GM19468 (cell line): Measurements from ENCODE around the gene ENPP7.
"Not testable (repeated sequence)": the region's sequence is repeated elsewhere in the genome, so short reads cannot be mapped to it uniquely, and the experiment has no call there.

Experiments
- ATAC-seq: cut with Tn5 transposase; IDR thresholded peaks from one replicate; pipeline ENCODE4 v1.9.1; 2021; ENCODE audit warnings: mild to moderate bottlenecking, moderate library complexity, moderate number of reproducible peaks; ENCODE audit not compliant: unreplicated experiment; ENCODE audit errors: extremely low read depth

ENPP7 gene

DNA sequence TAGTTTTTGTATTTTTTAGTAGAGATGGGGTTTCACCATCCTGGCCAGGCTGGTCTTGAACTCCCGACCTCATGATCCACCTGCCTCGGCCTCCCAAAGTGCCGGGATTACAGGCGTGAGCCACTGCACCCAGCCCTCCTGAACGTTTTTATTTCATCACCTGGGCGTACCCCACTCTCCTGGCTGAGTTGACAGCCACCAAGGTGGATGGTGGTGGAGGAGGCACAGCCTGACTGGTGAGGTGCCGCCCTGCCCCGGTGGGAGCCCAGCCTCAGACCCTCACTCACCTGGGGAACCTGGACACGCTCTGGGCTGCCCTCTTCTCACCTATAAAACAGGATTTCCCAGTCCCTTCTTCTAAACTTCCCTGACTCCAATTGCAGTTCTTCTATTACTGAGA lies 42.0 kb downstream of the ENPP7 start:
- ATAC-seq, result not testable (repeated sequence)

DNA sequence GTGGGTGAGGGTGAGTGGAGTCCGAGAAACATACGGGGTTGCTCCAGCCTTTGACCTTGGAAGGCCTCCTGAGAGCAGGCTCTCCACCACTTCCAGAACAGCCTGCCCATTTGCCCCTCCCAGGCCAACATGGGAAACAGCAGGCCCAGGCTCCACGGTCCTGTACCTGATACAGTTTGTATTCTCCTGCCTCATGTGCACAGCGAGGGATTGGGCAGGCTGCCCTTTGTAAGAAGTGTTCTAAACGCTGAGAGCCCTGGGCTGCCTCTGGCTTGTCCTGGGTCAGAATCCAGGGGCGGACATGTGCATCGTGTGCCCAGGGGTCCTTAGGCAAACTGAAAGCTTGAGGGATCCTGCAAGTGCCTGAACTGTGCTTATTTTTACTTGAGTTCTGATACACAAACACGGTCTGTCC lies 43.8 kb downstream of the ENPP7 start:
- ATAC-seq, result no peak

DNA sequence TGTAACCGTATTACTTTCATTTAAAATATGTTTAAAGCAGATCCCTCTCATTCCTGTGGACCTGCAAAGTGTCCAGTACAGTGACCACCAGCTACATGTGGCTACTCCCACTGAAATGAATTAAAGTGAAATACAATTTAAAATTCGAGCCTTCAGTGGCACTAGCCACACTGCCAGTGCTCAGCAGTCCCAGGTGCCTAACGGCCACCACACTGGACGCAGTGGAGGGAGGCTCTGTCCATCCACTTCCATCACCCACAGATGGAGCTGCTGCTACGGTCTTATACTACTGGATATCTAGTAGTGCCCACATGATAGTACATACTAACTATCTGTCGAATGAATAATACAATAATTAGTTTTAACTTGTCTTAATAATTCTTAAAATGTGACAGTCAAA lies 44.9 kb downstream of the ENPP7 start:
- ATAC-seq, result no peak

DNA sequence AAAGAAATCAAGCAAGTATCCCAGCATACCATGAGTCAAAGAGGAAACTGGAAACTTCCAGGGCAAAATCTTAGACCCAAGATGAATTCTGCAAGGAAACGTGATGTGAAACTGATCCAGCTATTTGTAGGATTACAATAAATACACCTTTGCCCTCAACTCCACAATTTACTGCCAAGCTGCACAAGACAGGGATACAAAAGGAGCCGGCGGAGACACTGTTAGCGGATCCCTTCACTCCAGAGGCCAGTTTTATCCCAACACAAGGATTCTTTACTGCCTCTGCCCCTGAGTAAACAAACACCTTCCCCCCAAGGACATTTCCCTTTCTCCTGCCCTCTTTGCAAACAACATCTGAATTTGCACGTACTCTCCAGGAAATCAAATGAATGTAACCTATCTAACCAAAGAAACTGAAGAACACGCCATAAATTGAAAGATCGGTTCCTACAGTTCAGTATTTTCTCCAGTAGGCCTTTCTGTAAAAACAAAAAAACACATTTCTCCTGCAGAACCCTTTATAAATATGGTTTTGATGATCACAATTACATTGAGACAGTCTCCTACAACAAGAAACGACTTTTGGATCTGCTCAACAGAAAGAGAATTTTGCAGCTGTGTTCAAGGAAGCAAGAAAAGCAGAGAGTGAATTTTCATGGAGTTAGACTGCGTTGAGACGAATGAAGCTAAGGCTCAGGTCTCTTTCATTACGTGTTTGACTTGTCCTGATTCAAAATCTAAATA lies 45.8 kb downstream of the ENPP7 start:
- no peak for ATAC-seq

DNA sequence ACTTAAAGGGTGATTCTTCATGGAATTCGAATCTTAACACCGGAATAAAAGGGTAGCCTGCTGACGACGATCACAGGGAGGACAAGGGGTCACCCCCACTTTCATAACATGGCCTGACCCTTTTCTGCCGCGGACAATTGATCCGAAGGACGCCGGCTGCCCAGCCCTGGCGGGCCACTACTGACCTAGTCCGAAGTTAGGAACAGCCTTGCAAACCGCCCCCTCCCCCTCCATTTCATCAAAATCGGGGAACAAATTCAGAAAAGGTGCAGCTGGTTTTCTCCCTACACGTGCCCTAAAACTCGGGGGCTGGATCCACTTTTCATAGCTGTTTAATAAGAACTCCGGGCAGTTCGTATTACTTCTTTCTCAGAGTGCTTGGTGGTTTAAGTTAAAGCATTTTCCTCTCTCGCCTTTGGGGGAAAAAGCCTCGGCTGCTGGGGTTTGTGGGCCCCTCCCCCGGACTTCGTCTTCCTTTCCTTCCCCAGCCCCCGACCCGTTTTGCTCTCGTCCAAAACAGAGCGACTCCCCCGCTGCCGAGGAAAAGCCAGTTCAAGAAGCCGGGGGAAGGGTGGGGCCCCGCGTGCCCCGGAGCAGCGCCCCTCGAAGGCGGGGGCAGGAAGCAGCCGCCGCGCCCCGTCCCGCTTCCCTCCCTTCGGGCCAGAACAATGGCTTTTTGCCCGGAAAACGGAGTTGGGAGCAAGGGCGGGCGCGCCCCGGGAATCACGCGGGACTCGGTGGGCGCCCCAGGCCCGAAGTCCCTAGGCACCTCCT lies 46.6 kb downstream of the ENPP7 start:
- no peak for ATAC-seq

DNA sequence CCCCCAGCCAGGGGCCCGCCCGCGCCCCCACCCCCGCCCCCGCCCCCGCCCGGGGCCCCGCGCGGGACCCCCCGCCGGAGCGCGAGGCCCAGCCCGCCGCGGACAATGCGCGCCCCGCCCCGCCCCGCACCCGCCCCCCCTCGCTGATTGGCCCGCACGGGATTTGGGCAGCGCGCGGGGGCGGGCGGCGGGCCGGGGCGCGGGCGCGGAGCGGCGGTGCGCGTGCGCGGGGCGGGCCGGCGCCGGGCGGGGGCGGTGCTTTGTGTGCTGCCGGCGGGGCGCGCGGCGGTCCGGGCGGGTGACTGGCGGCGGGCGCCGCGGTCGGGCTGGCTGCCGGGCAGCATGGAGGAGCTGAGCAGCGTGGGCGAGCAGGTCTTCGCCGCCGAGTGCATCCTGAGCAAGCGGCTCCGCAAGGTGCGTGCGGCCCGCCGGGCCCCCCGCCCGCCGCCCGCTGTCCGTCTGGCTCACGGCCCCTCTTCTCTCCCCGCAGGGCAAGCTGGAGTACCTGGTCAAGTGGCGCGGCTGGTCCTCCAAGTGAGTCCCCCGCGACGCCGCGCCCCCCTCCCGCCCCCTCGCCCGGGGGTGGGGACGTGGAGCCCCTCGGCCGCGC lies 47.3 kb downstream of the ENPP7 start, which contains the start of gene CBX2:
TSS of gene CBX2 (plus strand) at position 255 of the 610 bp plus-strand sequence. CDS start at position 343, 88 bp downstream.
- ATAC-seq, result peak; percentile 41

DNA sequence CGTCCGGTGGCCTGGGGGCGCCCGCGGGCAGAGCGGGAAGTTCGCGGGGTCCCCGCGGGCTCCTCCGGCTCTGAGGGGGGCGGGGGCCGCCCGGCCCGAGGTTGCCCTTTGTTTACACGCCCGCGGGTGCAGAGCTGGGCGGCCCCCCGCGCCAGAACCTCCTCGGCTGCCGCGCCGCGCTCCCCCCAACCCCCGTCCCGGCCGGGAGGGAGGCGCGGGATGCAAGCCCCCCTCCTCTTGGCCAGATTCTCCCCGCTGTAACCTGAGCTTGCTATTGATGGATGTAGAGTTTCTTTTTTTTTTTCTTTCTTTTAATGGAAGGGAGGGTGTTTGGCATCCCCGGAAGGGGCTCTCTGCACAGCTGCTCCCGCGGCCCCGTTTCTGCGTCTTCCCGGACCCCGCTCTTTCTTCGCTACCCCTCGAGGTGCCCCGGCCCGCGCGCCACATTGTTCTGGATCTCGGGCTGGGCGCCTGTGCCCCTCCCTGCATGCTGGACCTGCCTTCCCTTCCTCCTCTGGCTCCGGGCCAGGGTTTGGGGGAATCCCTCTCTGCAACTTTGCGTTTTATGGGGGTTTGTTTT lies 47.9 kb downstream of the ENPP7 start:
- no peak for ATAC-seq

DNA sequence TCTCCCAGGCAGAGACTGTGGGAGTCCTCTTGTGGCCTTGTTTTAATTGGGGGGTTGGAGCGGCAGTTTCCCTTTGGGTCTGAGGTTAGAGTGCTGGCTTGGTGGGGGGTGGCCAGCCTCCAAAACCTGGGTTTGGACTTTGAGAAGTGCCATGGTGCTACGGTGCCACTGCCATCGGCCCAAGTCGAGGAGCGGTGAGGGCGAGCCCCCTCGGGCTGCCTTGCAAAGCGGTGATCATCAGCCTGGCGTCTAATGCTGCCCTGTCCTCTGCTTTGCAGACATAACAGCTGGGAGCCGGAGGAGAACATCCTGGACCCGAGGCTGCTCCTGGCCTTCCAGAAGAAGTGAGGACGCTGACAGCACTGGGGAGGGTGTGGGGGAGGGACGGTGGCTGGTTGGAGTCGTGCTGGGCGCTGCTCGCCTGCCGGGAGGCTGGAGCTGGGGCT lies 48.4 kb downstream of the ENPP7 start:
- ATAC-seq, result no peak

DNA sequence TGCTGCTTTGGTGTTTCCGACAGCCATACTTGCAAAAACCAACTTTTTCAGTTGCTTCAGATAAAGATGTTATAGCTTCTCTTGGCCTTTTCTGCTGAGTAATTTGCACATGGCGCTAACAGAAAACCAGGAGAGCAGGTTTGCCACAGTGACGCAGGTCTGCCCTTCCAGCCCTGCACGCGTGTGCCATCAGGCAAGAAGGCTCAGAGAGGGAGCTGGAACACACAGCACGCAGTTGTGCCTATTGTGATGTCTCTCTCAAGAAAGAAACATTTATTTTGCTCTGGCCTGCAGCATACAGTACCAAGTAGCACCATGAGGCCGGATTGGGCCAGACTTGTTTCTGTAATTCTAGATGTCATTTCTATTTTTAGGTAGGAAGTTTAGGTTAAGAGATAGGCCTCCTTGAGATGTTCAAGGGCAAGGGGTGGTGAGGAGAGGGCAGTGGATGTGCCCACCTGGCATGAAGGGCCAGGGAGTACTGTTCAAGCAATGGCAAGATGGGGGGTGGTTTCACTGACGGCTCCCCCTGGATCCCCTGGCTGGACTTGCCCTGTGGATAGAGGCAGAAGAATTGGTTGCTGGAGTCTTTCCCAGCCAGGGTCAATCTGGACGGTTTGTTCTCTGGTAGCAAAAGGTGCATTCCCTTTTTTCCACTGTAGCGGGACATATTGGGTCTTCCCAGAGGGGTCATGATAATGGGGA lies 49.1 kb downstream of the ENPP7 start:
- no peak for ATAC-seq

DNA sequence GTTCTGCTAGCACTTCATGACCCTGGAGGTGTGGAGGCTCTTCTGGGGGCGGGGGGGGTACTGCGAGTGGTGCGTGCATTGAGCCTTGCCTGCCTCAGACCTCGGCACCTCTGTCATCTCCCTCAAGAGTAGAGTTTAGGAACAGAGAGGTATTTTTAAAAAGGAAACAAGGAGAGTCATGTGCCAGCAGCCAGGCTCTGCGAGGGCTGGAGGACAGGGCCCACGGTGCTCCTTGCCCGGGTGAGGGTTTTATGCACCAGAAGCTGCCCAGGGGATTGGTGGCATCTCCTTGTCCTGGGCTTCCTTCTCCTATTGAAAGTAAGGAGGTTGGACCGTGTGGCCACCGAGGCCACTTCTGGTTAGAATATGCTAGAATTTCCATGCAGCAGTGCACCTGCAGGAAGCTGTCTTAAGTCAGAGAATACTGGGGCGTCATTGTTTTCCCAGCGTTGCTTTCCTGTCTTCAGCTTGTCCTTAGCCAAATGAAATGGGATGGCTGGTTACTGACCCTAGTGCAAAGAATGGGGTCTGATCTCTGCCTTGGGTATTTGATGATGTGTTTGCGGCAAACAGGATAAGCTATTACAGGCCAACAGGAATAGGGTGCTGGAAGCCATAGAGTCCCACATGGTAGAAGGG lies 50.4 kb downstream of the ENPP7 start:
- no peak for ATAC-seq

DNA sequence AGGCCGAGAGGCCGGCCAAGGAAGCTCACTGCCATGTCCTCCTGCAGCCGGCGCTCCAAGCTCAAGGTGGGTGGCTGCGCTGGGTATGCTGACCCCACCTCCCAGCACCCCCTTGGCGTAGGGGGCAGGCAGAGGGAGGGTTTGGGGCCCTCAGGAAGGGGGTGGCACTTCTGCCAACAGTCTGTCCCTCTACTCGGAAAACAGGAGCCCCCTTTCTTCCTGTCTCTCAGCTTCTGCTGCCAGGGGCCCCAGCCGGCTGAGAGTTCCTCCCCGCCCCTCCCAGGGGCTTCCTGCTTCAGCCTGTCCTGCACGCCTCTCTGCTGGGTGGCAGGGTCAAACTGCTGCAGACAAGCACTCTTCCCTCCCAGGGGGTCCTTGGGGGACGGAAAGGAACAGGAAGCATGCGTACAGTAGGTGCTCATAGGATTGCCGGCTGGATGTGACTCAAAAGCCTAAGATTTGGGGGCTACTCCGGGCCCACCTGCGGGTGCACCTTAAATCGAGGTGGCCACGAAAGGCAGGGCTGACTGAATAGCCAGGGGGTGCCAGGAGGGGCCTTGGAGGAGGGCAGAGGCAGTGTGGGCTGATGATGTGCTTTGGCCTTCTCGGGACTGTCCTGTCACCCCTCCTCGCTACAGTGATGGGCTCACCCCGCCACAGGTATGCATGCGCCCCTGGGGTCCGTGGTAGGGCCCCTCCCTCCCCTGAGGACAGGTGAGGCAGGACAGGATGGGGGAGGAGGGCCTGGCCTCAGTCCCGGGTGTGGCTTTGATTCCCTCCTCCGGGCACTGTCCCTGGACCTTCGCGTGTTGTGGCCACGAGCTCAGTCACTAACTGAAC lies 51.2 kb downstream of the ENPP7 start:
- no peak for ATAC-seq

DNA sequence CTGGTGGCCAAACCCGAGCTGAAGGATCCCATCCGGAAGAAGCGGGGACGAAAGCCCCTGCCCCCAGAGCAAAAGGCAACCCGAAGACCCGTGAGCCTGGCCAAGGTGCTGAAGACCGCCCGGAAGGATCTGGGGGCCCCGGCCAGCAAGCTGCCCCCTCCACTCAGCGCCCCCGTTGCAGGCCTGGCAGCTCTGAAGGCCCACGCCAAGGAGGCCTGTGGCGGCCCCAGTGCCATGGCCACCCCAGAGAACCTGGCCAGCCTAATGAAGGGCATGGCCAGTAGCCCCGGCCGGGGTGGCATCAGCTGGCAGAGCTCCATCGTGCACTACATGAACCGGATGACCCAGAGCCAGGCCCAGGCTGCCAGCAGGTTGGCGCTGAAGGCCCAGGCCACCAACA lies 53.1 kb downstream of the ENPP7 start:
- no peak for ATAC-seq

DNA sequence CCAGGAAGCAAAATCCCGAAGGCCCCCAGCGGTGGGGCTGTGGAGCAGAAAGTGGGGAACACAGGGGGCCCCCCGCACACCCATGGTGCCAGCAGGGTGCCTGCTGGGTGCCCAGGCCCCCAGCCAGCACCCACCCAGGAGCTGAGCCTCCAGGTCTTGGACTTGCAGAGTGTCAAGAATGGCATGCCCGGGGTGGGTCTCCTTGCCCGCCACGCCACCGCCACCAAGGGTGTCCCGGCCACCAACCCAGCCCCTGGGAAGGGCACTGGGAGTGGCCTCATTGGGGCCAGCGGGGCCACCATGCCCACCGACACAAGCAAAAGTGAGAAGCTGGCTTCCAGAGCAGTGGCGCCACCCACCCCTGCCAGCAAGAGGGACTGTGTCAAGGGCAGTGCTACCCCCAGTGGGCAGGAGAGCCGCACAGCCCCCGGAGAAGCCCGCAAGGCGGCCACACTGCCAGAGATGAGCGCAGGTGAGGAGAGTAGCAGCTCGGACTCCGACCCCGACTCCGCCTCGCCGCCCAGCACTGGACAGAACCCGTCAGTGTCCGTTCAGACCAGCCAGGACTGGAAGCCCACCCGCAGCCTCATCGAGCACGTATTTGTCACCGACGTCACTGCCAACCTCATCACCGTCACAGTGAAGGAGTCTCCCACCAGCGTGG lies 53.7 kb downstream of the ENPP7 start:
- ATAC-seq, result no peak

DNA sequence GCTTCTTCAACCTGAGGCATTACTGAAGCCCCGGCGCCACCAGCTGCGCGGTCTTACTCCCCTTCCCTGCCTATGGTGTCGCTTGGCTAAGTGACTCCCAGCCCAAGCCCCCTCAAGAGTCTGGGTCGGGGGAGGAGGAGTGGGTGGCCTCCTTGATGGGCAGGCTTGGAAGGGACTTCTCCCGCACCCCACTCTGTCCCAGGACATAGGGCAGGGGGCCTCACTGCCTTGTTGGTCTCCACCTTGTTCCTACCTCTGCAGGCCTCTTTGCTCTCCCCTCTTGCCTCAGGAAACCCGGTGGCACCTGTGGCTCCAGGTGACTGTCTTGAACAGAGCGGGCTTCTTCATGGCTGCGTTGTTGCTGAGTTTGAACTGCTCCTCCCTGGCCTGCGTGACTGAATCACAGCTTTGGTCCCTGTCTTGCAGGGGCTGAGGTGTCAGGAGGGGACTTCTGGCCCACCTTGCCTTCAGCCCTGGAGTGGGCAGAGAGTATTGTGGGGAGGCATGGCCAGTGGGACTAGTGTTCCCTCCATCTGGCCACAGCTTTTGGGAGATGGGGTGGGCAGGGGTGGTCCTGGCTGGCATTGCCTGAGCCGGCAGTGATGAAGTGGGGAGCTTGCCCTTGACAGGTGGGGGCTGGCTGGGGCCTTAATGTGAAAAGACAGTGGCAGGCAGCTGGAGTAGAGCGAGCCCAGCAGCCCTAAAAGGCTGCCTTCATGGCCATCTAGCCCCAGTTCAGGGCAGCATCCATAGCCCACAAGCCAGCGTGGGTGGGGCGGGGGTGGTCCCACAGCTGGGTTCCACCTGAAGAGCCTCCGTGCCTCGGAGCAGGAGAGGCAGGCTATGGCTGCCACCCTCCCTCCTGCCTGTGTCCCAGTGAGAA lies 54.5 kb downstream of the ENPP7 start:
- no peak for ATAC-seq

DNA sequence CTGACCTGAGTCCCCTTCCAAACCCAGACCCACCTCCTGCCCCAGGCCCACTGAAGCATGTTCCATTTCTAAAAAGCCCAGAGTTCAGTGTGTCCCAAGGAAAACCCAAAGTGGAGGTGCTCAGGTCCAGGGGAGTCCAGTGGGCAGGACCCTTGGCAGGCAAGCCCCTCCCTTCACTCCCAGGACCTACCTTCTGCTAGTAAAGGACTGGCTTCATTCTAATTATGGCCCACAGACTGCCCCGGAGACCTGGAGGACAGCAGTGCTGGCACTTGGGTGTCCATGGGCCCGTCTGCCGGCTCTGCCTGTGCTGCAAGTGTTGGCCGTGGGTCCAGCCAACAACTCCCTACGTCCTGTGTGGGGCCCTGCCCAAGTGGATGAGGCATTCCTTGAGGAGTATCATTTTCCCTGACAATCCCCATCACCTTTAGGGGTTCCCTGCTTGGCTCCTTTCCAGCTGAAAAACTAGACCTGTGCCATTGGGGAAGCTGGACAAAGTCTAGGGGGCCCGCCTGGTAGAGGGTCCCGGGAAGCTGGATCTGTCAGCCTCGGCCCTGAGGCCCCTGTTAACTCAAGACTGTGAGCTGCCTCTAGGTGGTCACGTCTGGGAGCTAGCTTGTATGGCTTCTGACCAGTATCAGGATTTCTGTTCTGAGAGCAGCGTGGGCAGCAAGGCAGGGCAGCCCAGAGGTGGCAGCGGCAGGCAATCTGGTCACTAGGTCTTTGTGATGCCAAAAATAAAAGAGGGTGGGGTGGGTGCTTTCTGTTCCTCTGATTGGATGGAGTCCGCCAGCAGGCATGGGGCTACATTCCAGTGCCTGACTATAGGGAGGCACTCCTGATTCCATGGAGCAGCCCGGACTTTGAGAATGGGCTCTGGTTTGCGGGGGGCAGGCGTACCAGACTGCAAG lies 55.4 kb downstream of the ENPP7 start:
- ATAC-seq, result no peak

DNA sequence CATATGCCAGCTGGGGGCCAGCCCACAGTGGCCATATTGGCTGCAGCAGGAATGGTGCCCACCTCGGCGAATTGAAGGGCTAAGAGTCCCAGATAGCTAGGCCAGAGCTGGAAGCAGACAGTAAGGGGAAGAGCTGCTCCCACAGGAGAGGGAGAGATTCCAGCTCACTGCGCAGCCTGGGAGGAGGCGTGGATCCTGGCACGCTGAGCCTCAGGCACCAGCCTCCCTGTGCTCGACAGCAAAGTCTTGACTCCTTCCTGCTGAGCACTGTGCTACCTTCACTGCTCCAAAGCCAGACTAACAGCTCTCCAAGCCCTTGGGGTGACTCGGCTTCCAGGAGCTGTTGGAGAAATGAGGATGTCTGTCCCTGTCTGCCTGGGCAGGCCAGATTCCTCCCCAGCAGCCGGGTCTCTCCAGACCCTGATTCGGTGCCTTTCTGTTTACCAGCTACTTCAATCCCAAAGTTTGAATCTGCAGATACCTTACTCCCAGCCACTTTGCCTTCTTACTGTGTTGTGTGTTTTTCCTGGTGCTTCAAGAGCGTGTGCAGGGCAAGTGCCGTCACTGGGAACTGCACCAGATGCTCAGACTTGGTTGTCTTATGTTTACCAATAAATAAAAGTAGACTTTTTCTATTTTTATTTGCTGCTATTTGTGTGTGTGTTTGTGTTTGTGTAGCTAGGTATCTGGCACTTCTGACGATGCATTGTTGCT lies 56.3 kb downstream of the ENPP7 start:
- ATAC-seq, result no peak
